KMS-11 (cell line): ENCODE measurements around the gene RPS6KA3.

Experiments
- H2AFZ ChIP-seq: fragments of 200-600 bp; sonication (generic); 2 replicates; pipeline ENCODE4 v1.6.1; 2016; ENCODE audit warnings: antibody characterized with exemption, mixed run types, low read depth
- H3K27ac ChIP-seq: fragments of 200-600 bp; sonication (generic); 2 replicates; pipeline ENCODE4 v1.6.1; 2016; ENCODE audit warnings: mild to moderate bottlenecking, mixed run types
- H3K27me3 ChIP-seq: fragments of 200-600 bp; sonication (generic); 2 replicates; pipeline ENCODE4 v1.6.1; 2017; ENCODE audit warnings: mild to moderate bottlenecking, low read depth, mixed run types, moderate library complexity; ENCODE audit not compliant: insufficient read depth
- H3K36me3 ChIP-seq: fragments of 200-600 bp; sonication (generic); 2 replicates; pipeline ENCODE4 v1.6.1; 2017; ENCODE audit warnings: mild to moderate bottlenecking, mixed run types; ENCODE audit not compliant: insufficient read depth
- H3K4me1 ChIP-seq: fragments of 200-600 bp; sonication (generic); 2 replicates; pipeline ENCODE4 v1.6.1; 2016; ENCODE audit warnings: mild to moderate bottlenecking, low read depth, mixed run types; ENCODE audit not compliant: poor library complexity, severe bottlenecking
- H3K4me2 ChIP-seq: fragments of 200-600 bp; sonication (generic); 2 replicates; pipeline ENCODE4 v1.7.0; 2016; ENCODE audit warnings: mild to moderate bottlenecking, mixed run types
- H3K4me3 ChIP-seq: fragments of 200-600 bp; sonication (generic); IDR thresholded peaks from 2 replicates; pipeline ENCODE4 v1.6.1; 2017; ENCODE audit warnings: low read depth, low read length, mixed read lengths; ENCODE audit not compliant: insufficient read depth
- H3K79me2 ChIP-seq: fragments of 200-600 bp; sonication (generic); 2 replicates; pipeline ENCODE4 v1.6.1; 2016; ENCODE audit warnings: low read depth, mixed run types; ENCODE audit not compliant: insufficient read depth
- H3K9ac ChIP-seq: fragments of 200-600 bp; sonication (generic); 2 replicates; pipeline ENCODE4 v1.6.1; 2016; ENCODE audit warnings: mild to moderate bottlenecking, mixed run types
- H4K20me1 ChIP-seq: fragments of 200-600 bp; sonication (generic); 2 replicates; pipeline ENCODE4 v1.6.1; 2016; ENCODE audit warnings: mild to moderate bottlenecking, mixed run types; ENCODE audit not compliant: insufficient read depth
- CTCF ChIP-seq: fragments of 200-600 bp; sonication (generic); conservative IDR thresholded peaks from 2 replicates; pipeline ENCODE4 v1.6.1; 2017; ENCODE audit warnings: low read depth, mild to moderate bottlenecking, antibody characterized with exemption, low read length, moderate library complexity, mixed read lengths

Gene RPS6KA3

GRCh38 chrX:20269848-20270561, 3.3 kb upstream of the RPS6KA3 start:
- peaks cover 12% of the 10 kb centered on the region for H3K79me2 ChIP-seq
- H3K4me3 ChIP-seq: no peak overlapping the region
- no peaks in the 10 kb centered on the region for H3K36me3 ChIP-seq
- H3K9ac ChIP-seq: no peak overlapping the region
- no peak overlapping the region for H2AFZ ChIP-seq
- TF ChIP-seq CTCF: no peak
- no peaks in the 10 kb centered on the region for H4K20me1 ChIP-seq
- H3K27me3 ChIP-seq: no peaks in the 10 kb centered on the region
- no peak overlapping the region for H3K27ac ChIP-seq
- H3K4me1 ChIP-seq: no peaks in the 10 kb centered on the region
- H3K4me2 ChIP-seq: no peak overlapping the region

DNA sequence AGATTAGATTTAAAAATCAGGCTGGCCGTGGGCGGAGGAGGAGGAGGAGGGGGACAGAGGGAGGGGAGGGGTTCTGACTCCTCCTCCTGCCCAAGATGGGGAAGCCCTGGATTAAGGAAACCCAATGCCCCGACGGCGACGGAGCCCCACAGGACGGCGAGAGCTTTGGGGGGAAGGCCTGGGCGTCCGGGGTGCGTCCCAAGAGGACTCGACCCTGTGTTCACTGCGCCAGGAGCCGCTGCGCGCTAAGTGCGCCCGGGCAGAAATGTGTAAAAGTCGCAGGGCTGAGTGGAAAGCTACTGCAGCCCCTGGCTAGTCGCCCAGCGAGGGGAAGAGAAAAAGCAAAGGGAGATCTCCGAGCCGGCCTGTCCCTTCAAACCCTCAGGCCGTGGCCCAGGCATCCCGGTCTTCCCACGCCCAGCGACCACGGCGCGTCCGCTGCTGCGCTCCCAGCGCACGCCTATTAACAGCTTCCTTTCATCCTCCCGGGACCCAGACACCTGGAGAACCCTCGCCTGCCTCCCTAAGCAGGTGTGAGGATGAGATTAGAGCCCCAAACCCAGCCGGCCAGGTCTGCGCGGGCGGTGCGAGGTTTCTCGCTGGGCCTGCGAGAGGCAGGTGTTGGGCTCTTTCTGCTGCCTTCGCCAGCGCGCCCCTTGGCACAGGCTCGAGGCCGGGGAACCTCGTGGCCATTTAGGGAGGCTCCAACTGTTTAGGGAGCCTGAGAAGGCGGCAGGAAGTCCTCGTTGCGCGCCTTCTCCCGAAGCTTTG, 1.4 kb upstream of the RPS6KA3 start:
- H3K4me3 ChIP-seq: no peak overlapping the region
- TF ChIP-seq CTCF: no peak
- H3K9ac ChIP-seq: no peak overlapping the region
- H3K4me2 ChIP-seq: no peak overlapping the region
- no peak overlapping the region for H3K27ac ChIP-seq
- H3K36me3 ChIP-seq: no peaks in the 10 kb centered on the region
- H3K79me2 ChIP-seq: peaks cover 31% of the 10 kb centered on the region
- peaks cover 17% of the 10 kb centered on the region for H3K4me1 ChIP-seq
- H4K20me1 ChIP-seq: 0 out of 2 replicates have a peak, but pooled peaks cover 1% of the 10 kb centered on the region
- H3K27me3 ChIP-seq: no peaks in the 10 kb centered on the region
- no peak overlapping the region for H2AFZ ChIP-seq

DNA sequence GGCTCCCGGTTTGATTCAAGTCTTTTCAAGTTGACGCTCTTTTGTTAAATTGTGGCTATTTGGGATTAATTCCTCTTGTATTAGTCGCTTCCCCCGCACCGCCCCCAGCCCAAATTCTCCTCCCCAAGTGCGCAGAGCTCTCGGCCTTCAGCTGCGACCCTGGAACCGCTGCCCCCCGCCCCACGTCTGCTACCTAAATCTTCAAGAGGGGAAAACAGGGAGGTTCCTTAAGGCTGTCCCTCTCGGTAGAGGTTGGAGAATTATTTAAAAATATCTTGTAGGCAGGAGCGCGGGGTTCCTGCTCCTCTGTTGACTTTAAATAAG, 860 bp upstream of the RPS6KA3 start:
- Histone ChIP-seq H3K4me3 (no peak overlapping the region), H3K27ac (no peak overlapping the region)

More for the DNA sequence above, 860 bp upstream of the RPS6KA3 start:
- Histone ChIP-seq H3K4me1 (peaks cover 23% of the 10 kb centered on the region), H4K20me1 (0 out of 2 replicates have a peak, but pooled peaks cover 4% of the 10 kb centered on the region), H3K36me3 (no peaks in the 10 kb centered on the region), H2AFZ (peak overlapping the region; percentile 71), H3K9ac (peak overlapping the region; percentile 34; the same call in 1 of the 2 replicates), H3K79me2 (peaks cover 36% of the 10 kb centered on the region), H3K4me2 (peak overlapping the region; percentile 45), H3K27me3 (no peaks in the 10 kb centered on the region)
- TF ChIP-seq CTCF: no peak
